Dendritic cell treated with granulocyte-macrophage colony-stimulating factor and Interleukin-4, amounts not matched to agents 40 ng/mL and 50 ng/mL, for 4 days (primary cell): Measurements from ENCODE around the gene CEP162.
"Not testable (repeated sequence)": the region's sequence is repeated elsewhere in the genome, so short reads cannot be mapped to it uniquely, and the experiment has no call there.

ENCODE experiments used
- H3K27ac Mint-ChIP-seq: one replicate; pipeline ENCODE4 v1.8.0; 2022; ENCODE audit warnings: mild to moderate bottlenecking, mixed read lengths
- H3K27me3 Mint-ChIP-seq: one replicate; pipeline ENCODE4 v1.8.0; 2022; ENCODE audit warnings: mild to moderate bottlenecking, mixed read lengths
- H3K36me3 Mint-ChIP-seq: one replicate; pipeline ENCODE4 v1.8.0; 2022; ENCODE audit warnings: low read depth, mixed read lengths
- H3K4me1 Mint-ChIP-seq: one replicate; pipeline ENCODE4 v1.8.0; 2022; ENCODE audit warnings: low read depth, mixed read lengths
- H3K4me3 Mint-ChIP-seq: one replicate; pipeline ENCODE4 v1.8.0; 2022; ENCODE audit warnings: mild to moderate bottlenecking, moderate library complexity, mixed read lengths
- H3K9me3 Mint-ChIP-seq: one replicate; pipeline ENCODE4 v1.8.0; 2022; ENCODE audit warnings: mixed read lengths
- intact Hi-C: fragments of 100-400 bp; cut with micrococcal nuclease; formaldehyde crosslinking; loops from one replicate; pipeline ENCODE4 v1.15.0; 2022

Gene CEP162

DNA sequence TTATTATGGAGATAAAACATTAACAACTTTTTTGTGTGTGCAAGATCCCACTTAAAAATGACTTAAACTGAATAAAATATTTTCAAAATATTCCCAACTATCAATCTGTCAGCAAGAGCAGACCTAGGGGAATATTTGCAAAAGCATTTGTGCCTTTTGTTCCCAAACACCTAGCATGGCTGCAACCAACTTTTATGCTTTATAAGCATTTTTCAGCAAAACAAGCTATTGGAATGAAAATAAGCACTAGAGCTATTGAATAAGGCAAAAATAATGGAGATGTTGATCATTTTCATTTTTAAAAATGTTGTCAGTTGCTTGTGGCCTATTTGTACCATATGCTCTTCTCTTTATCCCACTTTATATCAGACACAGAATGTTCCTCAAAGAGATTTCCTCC, 28.2 kb upstream of the CEP162 start:
- H3K9me3 Mint-ChIP-seq, result no peaks in the 10 kb centered on the region
- no peak overlapping the region for H3K4me3 Mint-ChIP-seq
- peaks cover 1% of the 10 kb centered on the region for H3K27me3 Mint-ChIP-seq
- no peaks in the 10 kb centered on the region for H3K4me1 Mint-ChIP-seq
- H3K36me3 Mint-ChIP-seq, result no peaks in the 10 kb centered on the region
- intact Hi-C loops, result no loop called here
- no peak overlapping the region for H3K27ac Mint-ChIP-seq

DNA sequence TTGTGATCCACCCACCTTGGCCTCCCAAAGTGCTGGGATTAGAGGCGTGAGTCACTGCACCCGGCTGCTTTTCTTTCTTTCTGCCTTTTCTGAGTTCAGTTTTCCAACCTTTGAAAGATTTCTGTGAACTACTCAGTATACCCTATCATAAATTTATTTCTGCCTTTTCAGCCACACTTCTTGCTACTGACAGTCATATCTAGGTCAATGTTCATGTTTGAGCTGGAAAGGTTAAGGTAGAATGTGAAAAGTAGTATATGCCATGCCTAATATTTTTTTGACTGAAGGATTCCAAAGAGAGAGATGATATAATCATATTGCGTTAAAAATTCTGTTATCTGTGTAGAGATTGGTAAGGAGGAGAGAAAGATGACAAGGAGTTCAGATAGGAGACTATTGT, 25.9 kb upstream of the CEP162 start:
- intact Hi-C loops, result no loop called here
- no peak overlapping the region for H3K4me3 Mint-ChIP-seq
- H3K36me3 Mint-ChIP-seq, result no peaks in the 10 kb centered on the region

DNA sequence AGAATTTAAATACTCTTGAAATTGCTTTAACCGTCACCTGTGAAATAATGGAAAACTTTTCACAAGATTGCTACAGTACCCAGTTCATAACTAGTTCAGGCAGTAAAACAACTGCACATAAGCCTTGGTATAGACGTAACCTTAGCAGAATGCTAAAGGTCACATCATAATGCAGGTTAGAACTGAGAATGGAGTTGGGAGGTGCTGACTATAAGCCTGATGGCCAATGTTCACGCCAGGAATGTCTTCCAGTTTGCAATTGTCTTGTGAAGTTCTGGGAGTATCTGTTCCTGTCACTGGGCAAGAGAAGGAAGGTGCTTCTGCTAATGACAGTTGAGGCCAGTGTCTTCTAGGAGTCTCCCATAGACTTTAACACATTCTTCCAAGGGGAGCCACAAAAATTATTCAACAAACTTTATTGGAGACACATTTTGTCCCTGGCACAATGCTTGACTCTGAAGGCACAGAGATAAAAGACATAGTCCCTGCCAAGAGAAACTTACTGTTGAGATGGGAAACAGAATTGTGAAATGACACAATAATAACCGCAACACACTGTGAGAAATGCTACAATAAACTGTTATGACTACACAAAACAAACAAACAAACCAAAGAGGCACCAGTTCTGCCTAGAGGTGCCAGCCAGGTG, 24.6 kb upstream of the CEP162 start:
- intact Hi-C loops, result no loop called here
- peaks cover 10% of the 10 kb centered on the region for H3K9me3 Mint-ChIP-seq
- no peaks in the 10 kb centered on the region for H3K36me3 Mint-ChIP-seq
- H3K27ac Mint-ChIP-seq, result no peak overlapping the region
- peaks cover 1% of the 10 kb centered on the region for H3K27me3 Mint-ChIP-seq
- peaks cover 9% of the 10 kb centered on the region for H3K4me1 Mint-ChIP-seq
- H3K4me3 Mint-ChIP-seq, result no peak overlapping the region

More for the DNA sequence above, 25.9 kb upstream of the CEP162 start:
- Mint-ChIP-seq H3K9me3 (peaks cover 10% of the 10 kb centered on the region), H3K4me1 (peaks cover 9% of the 10 kb centered on the region), H3K27ac (no peak overlapping the region), H3K27me3 (peaks cover 1% of the 10 kb centered on the region)

DNA sequence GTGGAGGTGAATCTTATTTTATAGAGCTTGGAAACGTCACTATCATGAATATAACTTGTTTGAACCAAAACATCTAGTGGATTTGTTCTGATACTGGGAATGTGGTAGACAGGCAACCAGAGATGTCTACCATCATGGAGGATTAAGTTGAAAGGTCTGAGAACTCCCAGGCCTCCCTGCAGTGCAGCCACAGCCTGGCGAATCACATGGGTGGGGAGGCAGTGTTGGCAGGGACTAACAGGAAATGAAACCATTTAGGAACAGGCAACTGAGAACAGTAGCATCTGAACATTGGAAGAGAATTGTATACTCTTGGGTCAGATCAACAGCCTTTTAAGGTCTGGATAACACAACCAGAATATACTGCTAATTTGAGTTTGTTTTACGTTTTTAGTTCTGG, 22.3 kb upstream of the CEP162 start:
- H3K9me3 Mint-ChIP-seq, result peaks cover 10% of the 10 kb centered on the region
- intact Hi-C loops, result no loop called here
- peaks cover 9% of the 10 kb centered on the region for H3K4me1 Mint-ChIP-seq
- no peak overlapping the region for H3K27ac Mint-ChIP-seq
- peaks cover 3% of the 10 kb centered on the region for H3K27me3 Mint-ChIP-seq
- H3K36me3 Mint-ChIP-seq, result no peaks in the 10 kb centered on the region
- no peak overlapping the region for H3K4me3 Mint-ChIP-seq

DNA sequence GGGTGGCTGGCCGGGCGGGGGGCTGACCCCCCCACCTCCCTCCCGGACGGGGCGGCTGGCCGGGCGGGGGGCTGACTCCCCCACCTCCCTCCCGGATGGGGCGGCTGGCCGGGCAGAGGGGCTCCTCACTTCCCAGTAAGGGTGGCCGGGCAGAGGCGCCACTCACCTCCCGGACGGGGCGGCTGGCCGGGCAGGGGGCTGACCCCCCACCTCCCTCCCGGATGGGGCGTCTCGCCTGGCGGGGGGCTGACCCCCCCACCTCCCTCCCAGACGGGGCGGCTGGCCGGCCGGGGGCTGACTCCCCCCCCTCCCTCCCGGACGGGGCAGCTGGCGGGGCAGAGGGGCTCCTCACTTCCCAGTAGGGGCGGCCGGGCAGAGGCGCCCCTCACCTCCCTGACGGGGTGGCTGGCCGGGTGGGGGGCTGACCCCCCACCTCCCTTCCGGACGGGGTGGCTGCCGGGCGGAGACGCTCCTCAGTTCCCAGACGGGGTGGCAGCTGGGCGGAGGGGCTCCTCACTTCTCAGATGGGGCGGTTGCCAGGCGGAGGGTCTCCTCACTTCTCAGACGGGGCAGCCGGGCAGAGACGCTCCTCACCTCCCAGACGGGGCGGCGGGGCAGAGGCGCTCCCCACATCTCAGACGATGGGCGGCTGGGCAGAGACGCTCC, 17.1 kb upstream of the CEP162 start:
- H3K36me3 Mint-ChIP-seq, H3K4me3 Mint-ChIP-seq, H3K9me3 Mint-ChIP-seq, H3K27ac Mint-ChIP-seq, intact Hi-C loops, H3K27me3 Mint-ChIP-seq, H3K4me1 Mint-ChIP-seq: not testable (repeated sequence)

DNA sequence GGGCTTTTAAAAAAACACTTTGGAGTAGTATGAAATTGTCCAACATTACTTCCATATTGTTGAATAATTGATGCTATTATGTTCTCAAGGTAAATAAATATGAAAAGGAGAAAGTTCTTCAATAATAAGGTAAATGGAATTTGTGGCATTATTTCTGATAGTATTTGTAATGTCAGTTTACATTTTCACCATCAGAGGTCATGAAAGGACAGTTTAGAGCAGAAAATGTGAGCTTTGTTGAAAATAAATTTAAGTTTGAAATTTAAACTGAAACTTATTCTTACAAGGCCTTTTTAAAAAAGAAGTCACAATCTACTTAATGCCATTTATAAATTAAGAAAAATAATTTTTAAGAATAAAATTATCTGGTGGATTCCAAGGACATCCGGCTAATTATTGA, 15.8 kb upstream of the CEP162 start:
- Mint-ChIP-seq H3K36me3 (no peaks in the 10 kb centered on the region), H3K9me3 (no peaks in the 10 kb centered on the region), H3K27me3 (peaks cover 2% of the 10 kb centered on the region), H3K27ac (no peak overlapping the region), H3K4me3 (no peak overlapping the region), H3K4me1 (no peaks in the 10 kb centered on the region)
- intact Hi-C loops, result no loop called here

DNA sequence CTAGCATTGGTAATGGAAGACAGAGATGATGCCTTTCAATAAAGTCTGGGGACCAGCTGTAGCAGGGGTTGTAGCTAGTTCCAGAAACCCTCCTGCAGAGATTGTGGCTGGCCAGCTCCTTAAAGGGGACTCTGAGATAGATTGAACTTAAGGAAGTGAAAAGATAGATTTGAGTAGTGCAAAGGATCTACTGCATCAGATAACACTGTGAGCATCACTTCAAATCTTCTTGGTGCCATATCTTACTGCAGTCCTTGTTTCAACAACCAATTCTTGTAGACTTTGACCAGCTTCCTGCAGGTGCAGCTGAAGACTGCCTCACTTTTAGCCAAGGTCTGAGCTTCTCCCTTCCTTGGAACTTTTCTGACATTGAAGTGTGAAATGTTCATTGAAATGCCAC, 14.8 kb upstream of the CEP162 start:
- Mint-ChIP-seq H3K36me3 (no peaks in the 10 kb centered on the region), H3K27ac (no peak overlapping the region)
- intact Hi-C loops, result no loop called here

DNA sequence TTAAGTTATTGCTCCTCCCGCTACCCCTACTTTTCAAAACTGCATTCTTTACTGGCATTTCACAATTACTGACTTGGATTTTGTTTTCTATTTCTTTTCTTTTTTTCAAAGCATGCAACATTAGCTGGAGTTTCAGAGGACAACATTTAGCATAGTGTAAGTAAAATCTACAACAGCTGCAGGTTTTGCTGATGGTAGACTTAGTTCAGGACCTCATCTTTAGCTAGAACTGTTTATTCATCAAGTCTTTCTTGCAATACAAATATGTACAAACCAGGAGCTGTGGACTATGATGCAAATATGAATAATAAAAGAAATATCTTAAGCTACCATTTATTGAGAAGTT, 728 bp upstream of the CEP162 start:
- H3K9me3 Mint-ChIP-seq, result no peaks in the 10 kb centered on the region
- H3K27me3 Mint-ChIP-seq, result peaks cover 26% of the 10 kb centered on the region
- peak overlapping the region; percentile 99 for H3K4me3 Mint-ChIP-seq
- H3K4me1 Mint-ChIP-seq, result peaks cover 21% of the 10 kb centered on the region
- H3K36me3 Mint-ChIP-seq, result peaks cover 12% of the 10 kb centered on the region
- intact Hi-C loops, result loop anchor here (2.0 to 10.0 kb wide), 2 partner anchors 343 to 1153 kb away; no protein-coding TSS in a partner anchor
- H3K27ac Mint-ChIP-seq, result peak overlapping the region; percentile 86

More for the DNA sequence above, 14.8 kb upstream of the CEP162 start:
- H3K4me3 Mint-ChIP-seq, result no peak overlapping the region
- no peaks in the 10 kb centered on the region for H3K9me3 Mint-ChIP-seq
- H3K27me3 Mint-ChIP-seq, result peaks cover 3% of the 10 kb centered on the region
- no peaks in the 10 kb centered on the region for H3K4me1 Mint-ChIP-seq

DNA sequence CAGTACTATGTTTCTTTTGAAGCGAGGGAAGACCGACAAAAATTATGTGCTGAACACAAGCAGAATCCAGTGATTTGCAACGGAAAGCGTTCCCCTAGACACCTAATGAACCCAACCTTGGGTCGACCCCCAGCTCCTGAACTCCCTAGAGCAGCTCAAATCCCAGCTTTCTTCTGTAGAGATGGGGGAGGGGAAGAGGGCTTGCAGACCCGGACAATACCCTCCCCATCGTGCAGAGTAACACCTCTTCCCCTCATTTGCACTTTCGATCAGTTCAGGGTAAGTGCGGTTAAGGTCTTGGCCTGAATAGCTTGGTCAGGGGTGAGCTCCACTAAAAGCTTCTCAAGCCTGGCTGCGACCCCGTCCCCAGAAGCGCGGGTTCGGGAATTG, 404 bp downstream of the CEP162 start:
- peaks cover 12% of the 10 kb centered on the region for H3K36me3 Mint-ChIP-seq
- intact Hi-C loops, result loop anchor here (1.0 to 10.0 kb wide), 2 partner anchors 368 to 1152 kb away; partner anchors contain the start of gene CYB5R4
- H3K9me3 Mint-ChIP-seq, result no peaks in the 10 kb centered on the region
- peak overlapping the region; percentile 99 for H3K4me3 Mint-ChIP-seq
- peaks cover 21% of the 10 kb centered on the region for H3K4me1 Mint-ChIP-seq
- H3K27ac Mint-ChIP-seq, result peak overlapping the region; percentile 86
- peaks cover 19% of the 10 kb centered on the region for H3K27me3 Mint-ChIP-seq

DNA sequence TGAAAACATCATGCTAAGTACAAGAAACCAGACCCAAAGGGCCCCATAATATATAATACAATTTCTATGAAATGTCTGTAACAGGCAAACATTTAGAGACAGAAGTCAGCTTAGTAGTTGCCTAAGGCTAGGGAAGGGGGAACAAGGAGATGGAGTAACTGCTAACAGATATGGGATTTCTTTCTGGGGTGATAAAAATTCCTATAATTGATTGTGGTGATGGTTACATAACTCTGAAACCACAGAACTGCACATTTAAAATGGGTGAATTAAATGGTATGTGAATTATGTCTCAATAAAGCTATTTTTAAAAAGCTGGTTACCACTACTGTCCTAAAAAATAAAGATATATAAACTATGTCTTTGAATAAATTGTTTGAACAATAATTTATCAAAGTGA, 3.2 kb downstream of the CEP162 start:
- H3K27me3 Mint-ChIP-seq, result peaks cover 6% of the 10 kb centered on the region
- H3K4me1 Mint-ChIP-seq, result peaks cover 21% of the 10 kb centered on the region
- H3K36me3 Mint-ChIP-seq, result peaks cover 12% of the 10 kb centered on the region
- no peaks in the 10 kb centered on the region for H3K9me3 Mint-ChIP-seq
- no peak overlapping the region for H3K4me3 Mint-ChIP-seq
- intact Hi-C loops, result loop anchor here (10.0 kb wide), 1 partner anchor 1149 kb away; no protein-coding TSS in a partner anchor
- H3K27ac Mint-ChIP-seq, result no peak overlapping the region

DNA sequence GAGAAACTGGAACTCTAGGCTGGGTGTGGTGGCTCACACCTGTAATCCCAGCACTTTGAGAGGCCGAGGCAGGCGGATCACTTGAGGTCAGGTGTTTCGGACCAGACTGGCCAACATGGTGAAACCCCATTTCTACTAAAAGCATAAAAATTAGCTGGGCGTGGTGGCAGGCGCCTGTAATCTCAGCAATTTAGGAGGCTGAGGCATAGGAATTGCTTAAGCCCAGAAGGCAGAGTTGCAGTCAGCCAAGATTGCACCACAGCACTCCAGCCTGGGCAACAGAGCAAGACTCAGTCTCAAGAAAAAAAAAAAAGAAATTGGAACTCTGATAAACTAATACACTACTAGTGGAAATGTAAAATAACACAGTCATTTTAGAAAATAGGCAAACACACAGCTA, 3.8 kb downstream of the CEP162 start:
- not testable (repeated sequence) for H3K27me3 Mint-ChIP-seq, H3K9me3 Mint-ChIP-seq, H3K4me3 Mint-ChIP-seq, H3K27ac Mint-ChIP-seq
- peaks cover 20% of the 10 kb centered on the region for H3K4me1 Mint-ChIP-seq
- peaks cover 12% of the 10 kb centered on the region for H3K36me3 Mint-ChIP-seq
- intact Hi-C loops, result loop anchor here (10.0 kb wide), 1 partner anchor 1149 kb away; no protein-coding TSS in a partner anchor

DNA sequence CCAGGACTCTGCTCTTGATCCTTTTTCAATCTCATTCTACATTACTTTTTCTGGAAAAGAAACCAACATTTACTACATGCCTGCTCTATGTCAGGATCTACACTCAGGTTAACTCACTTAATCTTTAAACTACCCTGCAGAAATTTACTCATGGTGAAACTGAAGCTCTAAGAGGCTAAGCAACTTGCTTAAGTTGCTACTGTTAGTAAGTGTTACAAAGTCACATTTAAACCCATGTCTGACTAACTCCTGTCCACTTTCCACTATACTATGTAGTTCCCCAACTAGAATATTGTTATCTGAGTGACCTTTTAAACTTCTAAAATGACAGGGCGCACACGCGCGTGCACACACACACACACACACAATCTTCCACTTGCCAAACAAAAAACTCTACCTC, 5.0 kb downstream of the CEP162 start:
- Mint-ChIP-seq H3K27me3 (no peaks in the 10 kb centered on the region), H3K36me3 (peaks cover 5% of the 10 kb centered on the region)
- intact Hi-C loops, result loop anchor here (10.0 kb wide), 1 partner anchor 1148 kb away; no protein-coding TSS in a partner anchor

DNA sequence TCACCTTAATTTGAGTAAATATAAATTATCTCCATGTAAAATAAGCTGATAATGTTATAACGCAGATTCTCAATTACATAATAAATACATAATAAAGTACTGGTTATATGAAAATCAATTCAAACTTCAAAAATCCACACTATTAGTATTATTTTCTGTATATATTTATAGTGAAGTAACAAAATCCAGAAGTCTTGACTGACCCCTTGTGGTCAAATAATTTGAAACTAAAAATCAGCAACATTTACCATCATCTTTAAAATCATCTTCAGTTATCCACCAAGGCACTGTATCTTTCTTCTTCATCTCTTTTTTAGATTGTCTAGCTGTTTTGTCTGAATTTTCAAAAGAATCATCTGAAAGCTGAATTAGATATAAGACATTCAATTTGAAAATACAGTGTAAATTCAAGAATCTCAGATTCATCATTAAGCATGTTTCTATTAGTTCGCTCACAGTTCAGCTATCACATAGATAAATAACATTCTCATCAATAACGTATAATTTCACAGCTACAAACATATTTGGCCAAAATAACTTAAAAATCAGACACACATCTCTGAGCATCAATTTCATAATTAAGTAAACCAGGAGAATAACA, 6.5 kb downstream of the CEP162 start:
- peaks cover 17% of the 10 kb centered on the region for H3K4me1 Mint-ChIP-seq
- no peak overlapping the region for H3K27ac Mint-ChIP-seq
- intact Hi-C loops, result loop anchor here (1.0 to 10.0 kb wide), 3 partner anchors 336 to 1146 kb away; no protein-coding TSS in a partner anchor

More for the DNA sequence above, 5.0 kb downstream of the CEP162 start:
- H3K4me3 Mint-ChIP-seq, result no peak overlapping the region
- no peaks in the 10 kb centered on the region for H3K9me3 Mint-ChIP-seq
- H3K4me1 Mint-ChIP-seq, result peaks cover 15% of the 10 kb centered on the region
- no peak overlapping the region for H3K27ac Mint-ChIP-seq

DNA sequence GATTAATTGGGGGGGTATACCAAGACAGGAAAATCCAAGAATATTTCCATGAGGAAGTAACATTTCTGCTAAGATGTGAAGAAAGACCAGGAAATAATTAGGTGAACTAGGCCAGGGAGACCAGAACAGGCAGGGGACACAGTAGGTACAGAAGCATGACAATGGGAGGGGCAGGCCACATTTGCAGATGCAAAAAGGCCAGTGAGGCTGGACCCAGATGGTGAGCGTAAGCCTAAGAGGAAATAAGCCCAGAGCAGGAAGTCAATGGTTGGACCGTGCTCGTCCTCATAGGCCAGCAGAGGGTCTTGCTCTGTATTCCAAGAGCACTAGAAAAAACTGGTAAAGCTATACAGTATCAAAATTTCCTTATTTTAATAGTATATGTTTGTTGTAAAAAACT, 9.4 kb downstream of the CEP162 start:
- H3K4me1 Mint-ChIP-seq, result peaks cover 7% of the 10 kb centered on the region
- intact Hi-C loops, result no loop called here
- no peak overlapping the region for H3K4me3 Mint-ChIP-seq
- no peaks in the 10 kb centered on the region for H3K9me3 Mint-ChIP-seq
- no peaks in the 10 kb centered on the region for H3K36me3 Mint-ChIP-seq
- H3K27me3 Mint-ChIP-seq, result no peaks in the 10 kb centered on the region
- no peak overlapping the region for H3K27ac Mint-ChIP-seq

More for the DNA sequence above, 6.5 kb downstream of the CEP162 start:
- Mint-ChIP-seq H3K9me3 (no peaks in the 10 kb centered on the region), H3K27me3 (no peaks in the 10 kb centered on the region), H3K36me3 (no peaks in the 10 kb centered on the region), H3K4me3 (no peak overlapping the region)
